SK-N-SH treated with all-trans-retinoic acid at 6 μM for 48 hours (cell line): ENCODE measurements around the gene CGRRF1.

Experiments
- ATAC-seq: fragments of 200-7000 bp; cut with Tn5 transposase; 3 replicates; pipeline ENCODE4 v1.9.1; 2020; ENCODE audit warnings: mild to moderate bottlenecking, moderate library complexity
- ARNTL ChIP-seq: fragments of 450-650 bp; formaldehyde crosslinking; IDR thresholded peaks from 2 replicates; pipeline ENCODE4 v1.5.0; 2020; ENCODE audit warnings: low read depth, mild to moderate bottlenecking, moderate library complexity, borderline replicate concordance
- BACH2 ChIP-seq: fragments of 250-450 bp; sonication (Bioruptor Pico); IDR thresholded peaks from 2 replicates; pipeline ENCODE4 v1.9.0; 2021; ENCODE audit warnings: mild to moderate bottlenecking, borderline replicate concordance
- CREB5 ChIP-seq: fragments of 250-450 bp; sonication (Bioruptor Pico); IDR thresholded peaks from 2 replicates; pipeline ENCODE4 v1.5.1; 2020; ENCODE audit warnings: low read depth, mild to moderate bottlenecking, moderate library complexity
- CSDC2 ChIP-seq: fragments of 250-450 bp; sonication (Bioruptor Pico); IDR thresholded peaks from 2 replicates; pipeline ENCODE4 v1.5.0; 2020; ENCODE audit warnings: mild to moderate bottlenecking, moderate library complexity
- CSRNP3 ChIP-seq: fragments of 250-450 bp; sonication (Bioruptor Pico); IDR thresholded peaks from 2 replicates; pipeline ENCODE4 v1.5.1; 2021; ENCODE audit warnings: mild to moderate bottlenecking, moderate library complexity
- ESRRG ChIP-seq: fragments of 250-450 bp; sonication (Bioruptor Pico); IDR thresholded peaks from 2 replicates; pipeline ENCODE4 v1.6.1; 2021; ENCODE audit warnings: mild to moderate bottlenecking
- GLIS3 ChIP-seq: fragments of 250-450 bp; sonication (Bioruptor Pico); IDR thresholded peaks from 2 replicates; pipeline ENCODE4 v1.5.0; 2020; ENCODE audit warnings: mild to moderate bottlenecking, moderate library complexity
- ISL1 ChIP-seq: fragments of 250-450 bp; sonication (Bioruptor Pico); IDR thresholded peaks from 2 replicates; pipeline ENCODE4 v2.1.2; 2022; ENCODE audit warnings: mild to moderate bottlenecking, moderate library complexity
- OSR1 ChIP-seq: fragments of 250-450 bp; sonication (Bioruptor Pico); IDR thresholded peaks from 2 replicates; pipeline ENCODE4 v1.8.0; 2022; ENCODE audit warnings: moderate library complexity, mild to moderate bottlenecking, inconsistent platforms
- PATZ1 ChIP-seq: fragments of 250-450 bp; sonication (Bioruptor Pico); IDR thresholded peaks from 2 replicates; pipeline ENCODE4 v1.8.0; 2020; ENCODE audit warnings: mild to moderate bottlenecking, moderate library complexity, borderline replicate concordance
- PPARA ChIP-seq: fragments of 250-450 bp; sonication (Bioruptor Pico); IDR thresholded peaks from 2 replicates; pipeline ENCODE4 v1.5.0; 2020; ENCODE audit warnings: mild to moderate bottlenecking, borderline replicate concordance
- RARB ChIP-seq: fragments of 250-450 bp; sonication (Bioruptor Pico); IDR thresholded peaks from 2 replicates; pipeline ENCODE4 v1.8.0; 2021; ENCODE audit warnings: mild to moderate bottlenecking, moderate library complexity
- SNAI2 ChIP-seq: fragments of 250-450 bp; sonication (Bioruptor Pico); IDR thresholded peaks from 2 replicates; pipeline ENCODE4 v1.5.0; 2020; ENCODE audit warnings: mild to moderate bottlenecking, moderate library complexity
- TCF4 ChIP-seq: fragments of 250-450 bp; sonication (Bioruptor Pico); IDR thresholded peaks from 2 replicates; pipeline ENCODE4 v1.8.0; 2021; ENCODE audit warnings: mild to moderate bottlenecking, moderate library complexity, borderline replicate concordance
- TOX ChIP-seq: fragments of 250-450 bp; sonication (Bioruptor Pico); IDR thresholded peaks from 2 replicates; pipeline ENCODE4 v1.8.0; 2021; ENCODE audit warnings: mild to moderate bottlenecking, moderate library complexity, borderline replicate concordance
- TSHZ2 ChIP-seq: fragments of 250-450 bp; sonication (Bioruptor Pico); IDR thresholded peaks from 2 replicates; pipeline ENCODE4 v1.5.0; 2020; ENCODE audit warnings: mild to moderate bottlenecking, moderate library complexity
- ZC3H10 ChIP-seq: fragments of 250-450 bp; sonication (Bioruptor Pico); IDR thresholded peaks from 2 replicates; pipeline ENCODE4 v1.5.1; 2021; ENCODE audit warnings: mild to moderate bottlenecking, moderate library complexity
- ZFP3 ChIP-seq: fragments of 250-450 bp; sonication (Bioruptor Pico); IDR thresholded peaks from 2 replicates; pipeline ENCODE4 v1.5.0; 2020; ENCODE audit warnings: mild to moderate bottlenecking, moderate library complexity
- ZFP30 ChIP-seq: fragments of 450-650 bp; formaldehyde crosslinking; IDR thresholded peaks from 2 replicates; pipeline ENCODE4 v1.5.0; 2022; ENCODE audit warnings: mild to moderate bottlenecking, moderate library complexity
- ZNF70 ChIP-seq: fragments of 450-650 bp; formaldehyde crosslinking; IDR thresholded peaks from 2 replicates; pipeline ENCODE4 v1.5.0; 2020; ENCODE audit warnings: mild to moderate bottlenecking, moderate library complexity

The CGRRF1 gene

GRCh38 chr14:54467280-54467679 lies 42.4 kb upstream of the CGRRF1 start (continued):
- no peak for TF ChIP-seq CSRNP3
- TF ChIP-seq OSR1: no peak
- no peak for TF ChIP-seq ARNTL (CRISPR knock-in tag)
- TF ChIP-seq RARB (CRISPR knock-in tag): no peak
- TF ChIP-seq ESRRG: no peak
- no peak for TF ChIP-seq TCF4 (CRISPR knock-in tag)
- TF ChIP-seq ZFP30 (CRISPR knock-in tag): no peak
- TF ChIP-seq ZFP3 (CRISPR knock-in tag): no peak
- TF ChIP-seq GLIS3 (CRISPR knock-in tag): no peak

- TF ChIP-seq ISL1 (CRISPR knock-in tag) (no peak), RARB (CRISPR knock-in tag) (no peak), ZFP30 (CRISPR knock-in tag) (no peak), BACH2 (CRISPR knock-in tag) (no peak), CSDC2 (CRISPR knock-in tag) (no peak), TSHZ2 (CRISPR knock-in tag) (no peak), ZFP3 (CRISPR knock-in tag) (no peak), PATZ1 (CRISPR knock-in tag) (no peak), TOX (no peak), CSRNP3 (no peak), SNAI2 (CRISPR knock-in tag) (no peak), ZC3H10 (CRISPR knock-in tag) (no peak), ESRRG (no peak), CREB5 (CRISPR knock-in tag) (no peak), ARNTL (CRISPR knock-in tag) (no peak), GLIS3 (CRISPR knock-in tag) (no peak), ZNF70 (CRISPR knock-in tag) (no peak)
- peak; percentile 25 for ATAC-seq
These were observed 39.0 kb upstream of the CGRRF1 start for GRCh38 chr14:54470701-54471100.

- TF ChIP-seq BACH2 (CRISPR knock-in tag) (no peak), PATZ1 (CRISPR knock-in tag) (no peak), PPARA (CRISPR knock-in tag) (no peak), ISL1 (CRISPR knock-in tag) (no peak), OSR1 (no peak), ESRRG (no peak), ZNF70 (CRISPR knock-in tag) (no peak), GLIS3 (CRISPR knock-in tag) (no peak), ZFP30 (CRISPR knock-in tag) (no peak)
- no peak for ATAC-seq
These were observed 38.1 kb upstream of the CGRRF1 start for GRCh38 chr14:54471641-54472040.
